GM19463 (cell line): Measurements from ENCODE around the gene KCNQ5.
A peak's percentile ranks its signal among the peaks of the same experiment; 100 is the strongest.
"Not testable (repeated sequence)": the region's sequence is repeated elsewhere in the genome, so short reads cannot be mapped to it uniquely, and the experiment has no call there.

ENCODE experiments used
- ATAC-seq: cut with Tn5 transposase; IDR thresholded peaks from one replicate; pipeline ENCODE4 v1.9.1; 2021; ENCODE audit warnings: mild to moderate bottlenecking, moderate library complexity; ENCODE audit not compliant: unreplicated experiment

The KCNQ5 gene

DNA sequence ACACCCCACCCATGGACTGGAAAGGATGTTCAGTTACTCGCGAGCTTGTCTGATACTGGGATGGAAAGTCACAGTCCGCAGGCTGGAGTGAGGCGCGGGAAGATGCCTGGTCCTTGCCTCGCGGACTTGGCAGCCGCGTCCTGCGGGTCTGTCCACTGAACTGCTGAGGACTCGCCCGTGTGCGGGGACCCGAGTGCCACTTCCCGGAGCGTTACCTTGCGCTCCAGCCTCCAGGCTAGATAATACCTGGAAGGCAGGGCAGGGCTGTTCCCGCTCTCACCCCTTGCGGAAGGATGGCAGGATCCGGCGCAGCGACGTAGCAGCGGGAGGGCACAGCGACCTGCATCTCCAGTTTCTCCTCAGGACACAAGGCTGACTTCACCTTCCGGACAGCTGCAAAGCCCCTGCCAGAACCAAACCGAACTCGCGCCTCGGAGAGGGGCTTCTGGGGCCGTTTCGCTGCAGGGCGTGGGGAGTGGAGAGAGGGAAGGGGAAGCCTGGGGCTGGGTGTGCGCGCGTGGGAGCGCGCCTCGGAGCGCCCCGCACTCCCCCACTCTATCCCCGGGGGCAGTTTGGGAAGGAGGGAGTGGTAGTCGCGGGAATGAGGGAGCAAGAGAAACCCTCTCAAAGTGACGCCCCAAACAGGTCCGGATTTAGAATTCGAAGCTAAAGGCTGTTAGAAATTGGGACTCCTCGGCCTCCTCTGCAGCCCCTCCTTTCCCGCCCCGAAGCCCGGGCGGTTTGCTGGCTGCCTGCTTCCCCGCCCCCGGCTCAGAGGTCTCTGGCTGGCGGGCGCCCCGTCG is at the start of gene KCNQ5:
KCNQ5 (plus strand) TSS at position 774 of the 803 bp plus-strand sequence.
- peak; percentile 5 for ATAC-seq

DNA sequence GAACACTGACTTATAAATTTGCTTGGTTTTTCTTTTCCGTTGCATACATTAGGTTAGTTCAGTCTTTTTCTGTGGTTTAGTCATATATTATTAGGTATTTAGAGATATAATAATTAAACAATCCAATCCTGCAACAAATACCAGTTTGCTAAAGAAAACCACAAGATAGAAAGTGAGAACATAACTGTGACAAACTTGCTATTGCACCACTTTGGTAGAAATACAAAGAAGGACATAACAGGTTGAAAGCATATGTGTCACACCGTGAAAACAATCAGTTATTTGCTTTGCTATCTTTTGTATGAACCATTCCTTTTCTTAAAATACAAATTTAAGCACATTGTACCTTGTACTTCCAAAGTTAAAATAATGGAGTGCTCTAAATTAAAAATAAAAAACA is 42.0 kb upstream of the KCNQ5 start:
- peak; percentile 85 for ATAC-seq

DNA sequence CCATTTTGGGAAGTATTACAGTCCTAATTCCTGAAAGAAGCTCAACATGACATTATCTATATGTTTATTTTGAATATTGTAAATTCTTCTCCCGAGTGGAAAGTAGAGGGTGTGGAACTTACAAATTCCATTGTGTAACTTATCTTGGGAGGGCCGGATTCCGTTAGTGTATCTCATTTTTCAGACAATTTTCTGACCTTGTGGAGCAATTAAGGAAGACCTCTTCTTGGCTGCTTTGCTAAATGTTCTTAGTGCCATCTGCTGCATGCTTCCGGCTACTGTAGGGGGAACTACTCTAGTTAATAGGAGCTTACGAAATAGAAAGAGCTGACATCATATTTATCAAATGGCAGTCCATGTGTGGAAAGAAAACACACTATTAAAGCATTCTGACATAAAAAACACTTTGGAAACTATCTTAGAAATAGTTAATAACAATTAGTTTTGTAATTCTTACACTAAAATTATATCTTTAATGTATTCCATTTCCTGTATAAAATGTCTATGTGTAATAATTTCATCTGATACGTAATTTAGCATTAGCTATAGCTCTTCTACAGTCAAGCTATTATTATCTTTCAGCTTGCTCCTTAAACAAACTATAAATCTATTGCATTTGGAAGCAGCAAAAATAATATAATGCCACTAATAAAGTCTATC is 41.5 kb upstream of the KCNQ5 start:
- ATAC-seq = peak; percentile 74

- ATAC-seq = not testable (repeated sequence)
Measured at GRCh38 chr6:72580950-72581349, 40.9 kb upstream of the KCNQ5 start.

DNA sequence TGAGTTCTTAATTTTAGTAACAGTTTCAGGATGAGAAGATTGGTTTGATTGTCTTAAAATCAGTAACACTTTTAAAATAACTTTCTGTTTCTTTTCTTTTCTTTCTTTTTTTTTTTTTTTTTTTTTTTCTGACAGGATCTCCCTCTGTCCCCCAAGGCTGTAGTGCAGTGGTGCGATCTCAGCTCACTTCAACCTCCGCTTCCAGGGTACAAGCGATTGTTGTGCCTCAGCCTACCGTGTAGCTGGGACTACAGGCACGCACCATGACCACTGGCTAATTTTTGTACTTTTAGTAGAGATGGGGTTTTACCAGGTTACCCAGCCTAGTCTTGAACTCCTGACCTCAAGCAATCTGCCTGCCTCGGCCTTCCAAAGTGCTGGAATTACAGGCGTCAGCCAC is 33.7 kb upstream of the KCNQ5 start:
- ATAC-seq = no peak

DNA sequence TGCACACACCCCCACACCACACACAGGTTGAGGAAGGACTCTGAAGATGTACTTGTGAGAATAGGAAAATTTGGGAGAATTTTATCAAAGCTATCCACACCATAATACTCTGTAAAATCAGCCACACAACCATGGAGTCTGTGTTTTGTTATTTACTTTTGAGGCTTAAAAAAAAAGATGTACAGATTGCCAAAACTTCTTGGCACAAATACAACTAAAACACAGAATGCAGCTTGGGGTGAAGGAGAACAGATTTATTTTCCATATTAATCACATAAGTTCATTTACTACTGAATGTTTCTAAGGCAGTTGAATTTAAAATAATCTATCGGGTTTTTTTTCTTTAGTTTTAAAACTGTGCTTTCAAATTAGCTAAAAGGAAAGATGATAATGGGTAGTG is 32.8 kb upstream of the KCNQ5 start:
- ATAC-seq = no peak

DNA sequence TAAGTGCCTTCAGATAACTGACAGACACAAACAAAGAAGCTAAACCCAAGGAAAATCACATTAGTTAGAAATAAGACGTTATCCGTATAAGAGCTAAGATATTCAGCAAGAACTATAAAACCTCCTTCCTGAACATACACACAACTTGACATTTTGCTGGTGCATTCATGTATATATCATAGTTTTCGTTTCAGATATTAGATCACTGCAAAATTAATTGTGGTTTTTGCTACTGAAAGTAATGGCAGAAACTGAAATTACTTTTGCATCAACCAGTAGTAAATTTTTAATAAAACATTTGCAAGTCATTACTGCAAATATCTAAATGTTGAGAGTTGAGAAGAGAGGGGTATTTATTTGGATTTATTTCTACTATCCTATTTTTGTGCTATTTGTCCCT is 26.1 kb upstream of the KCNQ5 start:
- peak; percentile 67 for ATAC-seq

- no peak for ATAC-seq
Measured at GRCh38 chr6:72616406-72617015, 5.4 kb upstream of the KCNQ5 start.

DNA sequence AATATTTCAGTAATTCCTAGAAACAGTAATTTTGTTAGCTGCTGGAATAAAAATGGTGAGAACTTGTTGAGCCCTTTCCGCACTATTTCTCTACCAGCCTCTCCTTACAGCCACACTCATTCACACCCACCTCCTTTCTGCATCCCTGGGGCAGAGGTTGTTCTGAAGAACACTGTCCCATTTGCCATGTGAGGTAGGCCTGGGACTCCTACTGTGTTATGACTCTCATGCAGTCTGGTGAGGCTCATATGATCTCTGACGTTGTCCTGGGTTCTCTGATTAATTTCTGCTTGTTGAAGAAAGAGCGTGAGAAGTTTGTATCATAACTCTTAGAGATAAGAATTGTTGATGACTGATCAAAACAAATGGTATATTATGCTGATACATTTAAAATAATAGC is 4.1 kb upstream of the KCNQ5 start:
- ATAC-seq = no peak

DNA sequence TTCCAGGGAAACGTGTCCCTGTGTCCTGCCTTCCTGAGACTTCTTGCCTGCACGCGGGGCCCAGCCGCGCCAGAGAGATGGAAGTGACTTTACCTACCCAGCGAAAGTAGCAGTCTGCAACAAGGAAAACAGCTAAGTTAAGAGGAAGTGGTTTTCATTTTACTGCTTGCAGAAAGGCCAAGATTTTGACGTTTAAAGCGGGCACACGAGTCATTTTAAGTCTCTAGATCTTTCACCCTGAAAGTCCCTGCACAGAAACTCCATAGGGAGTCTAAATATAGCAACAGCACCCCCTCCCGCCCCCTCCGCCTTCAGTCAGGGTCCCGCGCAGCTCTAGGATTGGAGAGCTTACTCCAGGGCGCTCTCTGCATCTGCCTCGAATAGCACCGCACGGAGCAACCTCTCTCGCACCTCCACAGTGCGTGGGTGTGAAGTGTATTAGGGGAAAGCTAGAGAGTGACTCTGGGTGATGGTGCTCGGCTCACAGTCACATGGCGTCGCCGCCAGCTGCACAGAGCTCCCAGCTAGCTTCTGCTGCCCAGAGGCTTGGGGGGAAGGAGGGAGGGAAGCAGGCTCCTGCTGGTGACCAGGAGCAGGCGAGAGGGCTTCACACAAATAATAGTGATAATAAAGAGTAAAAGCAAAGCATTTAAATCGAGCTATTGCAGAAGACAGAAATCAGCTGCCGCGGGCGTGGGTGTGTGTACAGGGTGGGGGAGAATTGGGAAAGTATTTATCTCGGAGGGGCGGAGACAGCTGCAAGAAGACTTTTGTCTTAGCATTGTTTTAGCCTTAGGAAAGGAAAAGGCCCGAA is 1.8 kb upstream of the KCNQ5 start:
- peak; percentile 57 for ATAC-seq

DNA sequence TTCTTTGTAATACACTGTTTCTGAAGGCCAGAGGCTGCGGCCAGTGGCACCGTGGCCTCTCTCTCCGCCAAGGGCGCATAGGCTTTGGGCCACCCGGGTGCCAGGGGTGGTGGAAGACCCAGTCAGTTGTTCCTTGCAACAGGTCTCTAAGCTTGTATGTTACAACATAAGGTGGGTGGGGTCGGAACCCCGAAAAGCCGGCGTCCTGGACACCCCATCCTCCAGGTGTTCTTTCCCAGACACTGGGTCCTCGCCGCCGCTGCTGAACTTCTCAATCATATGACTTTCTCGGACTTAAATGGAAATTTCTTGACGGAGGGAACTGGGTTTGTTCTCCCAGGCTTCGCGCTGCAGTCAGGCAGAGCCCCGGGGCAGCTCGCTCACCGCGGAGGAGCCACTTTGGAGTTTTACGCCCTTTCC is 983 bp upstream of the KCNQ5 start:
- ATAC-seq = no peak

GRCh38 chr6:72622094-72622940 is 453 bp downstream of the KCNQ5 start:
- peak; percentile 25 for ATAC-seq

DNA sequence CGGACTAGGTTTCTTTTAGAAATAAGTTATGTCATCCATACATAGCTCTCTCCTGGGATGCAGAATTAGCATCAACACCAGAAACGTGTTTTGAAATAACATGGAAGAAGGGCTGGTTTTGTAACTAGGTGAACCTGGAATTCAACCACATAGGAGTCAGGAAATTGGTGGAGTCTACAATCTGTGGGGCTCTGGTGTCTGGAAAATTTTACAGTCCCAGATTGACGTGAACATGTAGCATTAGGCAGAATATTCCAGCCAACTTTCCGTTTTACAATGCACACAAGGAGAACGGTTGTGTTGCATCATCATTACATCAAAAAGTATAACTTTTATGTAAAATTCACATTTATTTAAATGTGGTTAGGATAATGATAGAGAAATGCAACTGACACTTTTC is 1.9 kb downstream of the KCNQ5 start:
- no peak for ATAC-seq

DNA sequence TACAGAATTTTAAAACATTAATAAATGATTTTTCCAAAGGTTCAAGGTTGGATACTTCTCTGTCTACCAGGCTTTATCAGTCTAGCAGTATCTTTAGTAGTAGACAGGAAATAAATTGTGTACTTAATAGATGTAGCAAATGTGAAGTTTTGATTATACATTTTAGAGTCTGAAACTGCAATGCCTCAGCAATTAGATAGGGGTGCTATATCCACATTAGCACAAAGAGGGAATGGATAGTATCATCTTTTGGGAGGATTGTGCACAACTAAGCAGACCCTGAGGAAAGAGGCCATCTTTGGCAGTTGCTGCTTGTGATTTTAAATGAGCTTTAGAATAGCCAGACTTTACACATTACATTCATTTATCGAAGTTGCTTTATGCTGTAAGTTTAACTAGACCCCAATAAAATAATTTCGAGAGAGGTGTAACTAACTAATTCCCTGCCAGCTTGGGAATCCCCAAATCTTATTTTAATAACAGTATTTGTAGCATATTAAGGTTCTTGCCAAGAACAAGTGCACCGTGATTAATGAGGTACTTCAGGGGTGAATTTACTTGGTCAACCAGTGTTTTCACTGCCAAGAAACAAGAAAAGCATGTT is 2.8 kb downstream of the KCNQ5 start:
- ATAC-seq = no peak

GRCh38 chr6:72626126-72626525 is 4.3 kb downstream of the KCNQ5 start:
- peak; percentile 37 for ATAC-seq

- ATAC-seq = no peak
Measured at GRCh38 chr6:72627539-72627938, 5.7 kb downstream of the KCNQ5 start.

DNA sequence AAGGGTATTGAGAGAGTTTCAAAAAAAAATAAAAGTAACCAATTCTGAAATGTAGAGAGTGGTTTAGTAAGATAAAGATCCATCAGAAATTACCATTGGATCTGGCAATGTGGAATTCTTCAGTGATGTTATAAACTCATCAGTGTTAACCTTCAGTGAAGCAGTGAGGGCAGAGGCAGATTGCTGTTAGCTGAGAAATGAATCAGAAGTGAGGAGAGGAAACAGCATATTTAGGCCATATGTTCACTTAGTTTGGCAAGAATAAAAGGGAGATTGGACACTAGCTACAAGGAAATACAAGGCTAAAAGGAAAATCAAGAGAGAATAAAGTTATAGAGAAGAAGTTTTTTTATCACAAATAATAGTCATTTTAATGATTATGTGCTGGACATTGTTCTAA is 9.6 kb downstream of the KCNQ5 start:
- no peak for ATAC-seq

- ATAC-seq = no peak
Measured at GRCh38 chr6:72635636-72636035, 13.8 kb downstream of the KCNQ5 start.

- peak; percentile 94 for ATAC-seq
Measured at GRCh38 chr6:72636215-72636614, 14.4 kb downstream of the KCNQ5 start.

GRCh38 chr6:72636786-72637185 is 14.9 kb downstream of the KCNQ5 start:
- no peak for ATAC-seq
